ENCODE measurements around the gene CAMSAP3. TPM values are rescaled to one million over a fixed set of nuclear protein-coding genes. Genes with fewer than 3 reads are reported as not detected.
A peak's percentile ranks its signal among the peaks of the same experiment; 100 is the strongest.

Gene CAMSAP3
- total and polyA plus RNA-seq, 10 of the 15 experiments (the other 5 are each of a cell fraction or from before 2014, with no cell fraction given), result 0.03 to 6.3 (median 0.72) TPM

DNA sequence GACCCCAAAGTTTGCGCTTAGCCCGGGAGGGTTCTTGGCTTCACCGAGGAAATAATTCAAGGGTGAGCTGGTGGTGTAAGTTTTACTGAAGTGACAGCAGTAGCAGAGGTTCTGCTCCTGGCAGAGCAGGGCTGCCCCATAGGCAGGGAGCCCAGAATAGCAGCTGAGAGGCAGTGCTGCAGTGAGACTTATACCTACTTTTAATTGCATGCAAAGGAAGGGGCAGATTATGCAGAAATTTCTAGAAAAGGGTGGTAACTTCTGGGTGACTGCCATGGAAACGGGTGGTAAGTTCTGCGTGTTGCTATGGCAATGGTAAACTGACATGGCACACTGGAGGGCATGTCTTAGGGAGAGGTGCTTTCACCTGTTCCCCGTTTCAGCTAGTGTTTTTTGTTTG, 17.5 kb upstream of the CAMSAP3 start:
- RAD21 ChIA-PET (ENCODE audit: unreplicated experiment), result no interaction called here
- no peak for FAIRE-seq
- 42% methylated on average over 6 of the region's 6 CpGs for WGBS (ENCODE audit: insufficient coverage, insufficient replicate concordance, low lambda C conversion rate, missing lambda C conversion rate)

DNA sequence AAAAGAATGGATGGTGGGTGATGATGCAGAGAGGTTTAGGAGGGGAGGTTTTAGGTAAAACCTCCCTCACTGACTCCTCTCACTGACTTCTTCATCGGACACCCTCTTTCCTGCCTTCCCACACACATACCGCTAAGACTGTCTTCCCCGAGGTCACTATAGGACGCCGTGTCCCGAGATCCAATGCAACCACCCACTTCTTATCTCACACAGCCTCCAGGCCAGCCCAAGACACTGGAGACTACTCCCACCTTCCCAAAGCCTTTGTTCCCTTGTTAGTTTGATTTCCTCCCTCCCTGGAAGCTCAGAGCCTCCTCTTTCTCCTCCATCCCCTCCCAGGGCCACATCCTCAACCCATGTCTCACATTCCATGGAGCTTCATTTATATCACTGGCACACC, 16.5 kb upstream of the CAMSAP3 start:
- Histone ChIP-seq H4K20me1 (ENCODE audit: control insufficient read depth, insufficient read depth) (no peaks in the 10 kb centered on the region), H3K9ac (ENCODE audit: control insufficient read depth, insufficient read depth, low read length) (no peak overlapping the region), H3K4me3 (no peak overlapping the region), H3K36me3 (ENCODE audit: control insufficient read depth in 2 of 2, insufficient read depth in 2 of 2, low read length in 1 of 2) (no peaks in the 10 kb centered on the region), H3K4me2 (ENCODE audit: control insufficient read depth, insufficient read depth) (no peak overlapping the region), H3K9me3 (replicated peaks; ENCODE audit: control insufficient read depth, insufficient read depth, low read length) (no peaks in the 10 kb centered on the region), H2AFZ (ENCODE audit: control insufficient read depth, low read depth, low read length) (no peak overlapping the region), H3K4me1 (ENCODE audit: control insufficient read depth, insufficient read depth, low read length) (no peaks in the 10 kb centered on the region), H3K27ac (ENCODE audit: control insufficient read depth, insufficient read depth) (no peak overlapping the region), H3K27me3 (replicated peaks in 1 of 2; ENCODE audit: control insufficient read depth in 2 of 2, insufficient read depth in 2 of 2, low read length in 1 of 2) (no peaks in the 10 kb centered on the region), H3K79me2 (ENCODE audit: control insufficient read depth, insufficient read depth, low read length) (no peaks in the 10 kb centered on the region)
- ChIA-PET POLR2A (no interaction called here), SMC1A (ENCODE audit: uncharacterized antibody, unreplicated experiment) (interaction anchor here (1.0 kb wide), 1 partner anchor 11 kb away, joined by 4 read pairs; no protein-coding TSS in a partner anchor), CTCF (interaction anchor here (0.8 kb wide), 1 partner anchor 11 kb away, joined by 4 read pairs; no protein-coding TSS in a partner anchor), RAD21 (ENCODE audit: unreplicated experiment) (no interaction called here)
- DNase-seq (ENCODE audit: low read depth, low spot score), result no peak
- no peak for FAIRE-seq
- 85% methylated on average over 6 of the region's 6 CpGs for WGBS (ENCODE audit: insufficient coverage, insufficient replicate concordance, low lambda C conversion rate, missing lambda C conversion rate)
- in situ Hi-C loops (cut with MboI) (no loop called here), intact Hi-C loops (cut with micrococcal nuclease; ENCODE audit: unreplicated experiment) (no loop called here)
- TF ChIP-seq ATF7 (IDR thresholded peaks at IDR 0.05; ENCODE audit: low read depth) (no peak), EP300 (IDR thresholded peaks at IDR 0.05; ENCODE audit: borderline replicate concordance in 1 of 2, control insufficient read depth in 1 of 2, low read depth in 2 of 2, low read length in 2 of 2) (no peak), SUZ12 (IDR thresholded peaks at IDR 0.05; ENCODE audit: unreplicated experiment) (no peak), CBFB (IDR thresholded peaks at IDR 0.05; ENCODE audit: low read depth) (no peak), ZBED1 (IDR thresholded peaks at IDR 0.05; ENCODE audit: borderline replicate concordance) (no peak), MTA2 (IDR thresholded peaks at IDR 0.05; ENCODE audit: low read depth) (no peak), PAX8 (IDR thresholded peaks at IDR 0.05) (no peak), SMAD5 (IDR thresholded peaks at IDR 0.05; ENCODE audit: low read depth) (no peak), ZNF24 (IDR thresholded peaks at IDR 0.05) (no peak), SREBF1 (IDR thresholded peaks at IDR 0.05; ENCODE audit: low read length) (no peak), KDM1A (IDR thresholded peaks at IDR 0.05; ENCODE audit: borderline replicate concordance) (no peak), FOXK2 (IDR thresholded peaks at IDR 0.05) (no peak), TARDBP (IDR thresholded peaks at IDR 0.05; ENCODE audit: borderline replicate concordance) (no peak), NFIC (IDR thresholded peaks at IDR 0.05; ENCODE audit: low read depth, low read length) (no peak)
- no peak for ATAC-seq
- BruUV-seq (replicated peaks), result no TSS peak

More for the DNA sequence above, 17.5 kb upstream of the CAMSAP3 start:
- Histone ChIP-seq H3K4me2 (ENCODE audit: control insufficient read depth, insufficient read depth) (no peak overlapping the region), H3K79me2 (ENCODE audit: control insufficient read depth, insufficient read depth, low read length) (no peaks in the 10 kb centered on the region), H3K36me3 (ENCODE audit: control insufficient read depth in 2 of 2, insufficient read depth in 2 of 2, low read length in 1 of 2) (no peaks in the 10 kb centered on the region), H3K4me1 (ENCODE audit: control insufficient read depth, insufficient read depth, low read length) (no peaks in the 10 kb centered on the region), H3K9ac (ENCODE audit: control insufficient read depth, insufficient read depth, low read length) (no peak overlapping the region), H2AFZ (ENCODE audit: control insufficient read depth, low read depth, low read length) (no peak overlapping the region), H3K27me3 (replicated peaks in 1 of 2; ENCODE audit: control insufficient read depth in 2 of 2, insufficient read depth in 2 of 2, low read length in 1 of 2) (no peaks in the 10 kb centered on the region), H4K20me1 (ENCODE audit: control insufficient read depth, insufficient read depth) (no peaks in the 10 kb centered on the region), H3K4me3 (no peak overlapping the region), H3K9me3 (replicated peaks; ENCODE audit: control insufficient read depth, insufficient read depth, low read length) (no peaks in the 10 kb centered on the region), H3K27ac (ENCODE audit: control insufficient read depth, insufficient read depth) (no peak overlapping the region)
- no TSS peak for BruUV-seq (replicated peaks)
- CTCF ChIA-PET, result no interaction called here
- POLR2A ChIA-PET, result interaction anchor here (0.6 kb wide), 1 partner anchor 15 kb away, joined by 3 read pairs; no protein-coding TSS in a partner anchor
- ATAC-seq, result no peak
- in situ Hi-C loops (cut with MboI), result no loop called here
- DNase-seq (ENCODE audit: low read depth, low spot score), result no peak
- intact Hi-C loops (cut with micrococcal nuclease; ENCODE audit: unreplicated experiment), result no loop called here
- TF ChIP-seq BMI1 (IDR thresholded peaks at IDR 0.05; ENCODE audit: borderline replicate concordance) (no peak), NFYB (IDR thresholded peaks at IDR 0.05; ENCODE audit: insufficient read depth, low read depth, low read length) (no peak), ZNF274 (IDR thresholded peaks at IDR 0.05; ENCODE audit: insufficient read depth, insufficient read length) (no peak), SMAD1 (IDR thresholded peaks at IDR 0.05; ENCODE audit: low read depth, partially characterized antibody) (no peak), MYB (IDR thresholded peaks at IDR 0.05; ENCODE audit: borderline replicate concordance, low read depth, low read length) (no peak)
- TF ChIP-seq, protein P1, sequence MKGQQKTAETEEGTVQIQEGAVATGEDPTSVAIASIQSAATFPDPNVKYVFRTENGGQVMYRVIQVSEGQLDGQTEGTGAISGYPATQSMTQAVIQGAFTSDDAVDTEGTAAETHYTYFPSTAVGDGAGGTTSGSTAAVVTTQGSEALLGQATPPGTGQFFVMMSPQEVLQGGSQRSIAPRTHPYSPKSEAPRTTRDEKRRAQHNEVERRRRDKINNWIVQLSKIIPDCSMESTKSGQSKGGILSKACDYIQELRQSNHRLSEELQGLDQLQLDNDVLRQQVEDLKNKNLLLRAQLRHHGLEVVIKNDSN (IDR thresholded peaks at IDR 0.05; ENCODE audit: borderline replicate concordance, extremely low read length, insufficient read depth, low read depth, low read length), result no peak
- TF ChIP-seq, protein P2, sequence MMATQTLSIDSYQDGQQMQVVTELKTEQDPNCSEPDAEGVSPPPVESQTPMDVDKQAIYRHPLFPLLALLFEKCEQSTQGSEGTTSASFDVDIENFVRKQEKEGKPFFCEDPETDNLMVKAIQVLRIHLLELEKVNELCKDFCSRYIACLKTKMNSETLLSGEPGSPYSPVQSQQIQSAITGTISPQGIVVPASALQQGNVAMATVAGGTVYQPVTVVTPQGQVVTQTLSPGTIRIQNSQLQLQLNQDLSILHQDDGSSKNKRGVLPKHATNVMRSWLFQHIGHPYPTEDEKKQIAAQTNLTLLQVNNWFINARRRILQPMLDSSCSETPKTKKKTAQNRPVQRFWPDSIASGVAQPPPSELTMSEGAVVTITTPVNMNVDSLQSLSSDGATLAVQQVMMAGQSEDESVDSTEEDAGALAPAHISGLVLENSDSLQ (IDR thresholded peaks at IDR 0.05), result 0 out of 2 replicates have a peak, but pooled peaks have one; percentile 15
- SMC1A ChIA-PET (ENCODE audit: uncharacterized antibody, unreplicated experiment), result no interaction called here
